ENCODE data around the gene CDH4.

The CDH4 gene

GRCh38 chr20:61859767-61860166 lies 607.7 kb downstream of the CDH4 start:
- DNase-seq: no peak

- no peak for DNase-seq
Measured at GRCh38 chr20:61860260-61860987, 608.4 kb downstream of the CDH4 start.

GRCh38 chr20:61861054-61861841 lies 609.2 kb downstream of the CDH4 start:
- DNase-seq: no peak

- no peak for DNase-seq
Measured at GRCh38 chr20:61861858-61862257, 609.8 kb downstream of the CDH4 start.

GRCh38 chr20:61862881-61863280 lies 610.8 kb downstream of the CDH4 start:
- DNase-seq: no peak

GRCh38 chr20:61864481-61864880 lies 612.4 kb downstream of the CDH4 start:
- DNase-seq: no peak

- no peak for DNase-seq
Measured at GRCh38 chr20:61865353-61865752, 613.3 kb downstream of the CDH4 start.

- no peak for DNase-seq
Measured at GRCh38 chr20:61866165-61866564, 614.1 kb downstream of the CDH4 start.

GRCh38 chr20:61868006-61868405 lies 615.9 kb downstream of the CDH4 start:
- DNase-seq: no peak

GRCh38 chr20:61868466-61869090 lies 616.5 kb downstream of the CDH4 start:
- no peak for DNase-seq

- DNase-seq: no peak
Measured at GRCh38 chr20:61869750-61870507, 617.9 kb downstream of the CDH4 start.

GRCh38 chr20:61871160-61871559 lies 619.1 kb downstream of the CDH4 start:
- no peak for DNase-seq

- no peak for DNase-seq
Measured at GRCh38 chr20:61871913-61872312, 619.9 kb downstream of the CDH4 start.

- DNase-seq: no peak
Measured at GRCh38 chr20:61872371-61872900, 620.4 kb downstream of the CDH4 start.

- DNase-seq: no peak
Measured at GRCh38 chr20:61873651-61874420, 621.8 kb downstream of the CDH4 start.

GRCh38 chr20:61874421-61875068 lies 622.5 kb downstream of the CDH4 start:
- no peak for DNase-seq

- no peak for DNase-seq
Measured at GRCh38 chr20:61875221-61875885, 623.3 kb downstream of the CDH4 start.

GRCh38 chr20:61875996-61876395 lies 623.9 kb downstream of the CDH4 start:
- no peak for DNase-seq

- no peak for DNase-seq
Measured at GRCh38 chr20:61876952-61877728, 625.1 kb downstream of the CDH4 start.
